ENCODE results near the gene SFTPD. TPM values are rescaled to one million over a fixed set of nuclear protein-coding genes. Genes with fewer than 3 reads are reported as not detected.

SFTPD gene
- polyA plus RNA-seq, 3 donors = 1.1 to 1.3 (median 1.2) TPM

Other genes starting within 250 kb of the SFTPD start
- gene NUTM2B, start 245.9 kb downstream of the SFTPD start, polyA plus RNA-seq (ENCODE audit: insufficient read length in 3 of 3) = 1 to 10 TPM in 2 of 3 donors, under 1 TPM in 1; 0.32 to 3.1 (median 1.4) TPM
- 1 to 10 TPM in 1 of 3 donors, not detected in 2; 1.3 TPM for gene NUTM2E, start 122.4 kb downstream of the SFTPD start, polyA plus RNA-seq (ENCODE audit: insufficient read length in 3 of 3)
- gene TMEM254, start 129.6 kb upstream of the SFTPD start, polyA plus RNA-seq (ENCODE audit: insufficient read length in 3 of 3) = 10 to 100 TPM; 55.0 to 62.7 (median 61.7) TPM
- gene PLAC9, start 183.6 kb upstream of the SFTPD start, polyA plus RNA-seq (ENCODE audit: insufficient read length in 3 of 3) = 10 to 100 TPM in 2 of 3 donors, 1 to 10 TPM in 1; 9.8 to 21.7 (median 16.0) TPM

All from right renal cortex interstitium (tissue), 3 donors.